ENCODE results near the gene CDK5.

Gene CDK5

DNA sequence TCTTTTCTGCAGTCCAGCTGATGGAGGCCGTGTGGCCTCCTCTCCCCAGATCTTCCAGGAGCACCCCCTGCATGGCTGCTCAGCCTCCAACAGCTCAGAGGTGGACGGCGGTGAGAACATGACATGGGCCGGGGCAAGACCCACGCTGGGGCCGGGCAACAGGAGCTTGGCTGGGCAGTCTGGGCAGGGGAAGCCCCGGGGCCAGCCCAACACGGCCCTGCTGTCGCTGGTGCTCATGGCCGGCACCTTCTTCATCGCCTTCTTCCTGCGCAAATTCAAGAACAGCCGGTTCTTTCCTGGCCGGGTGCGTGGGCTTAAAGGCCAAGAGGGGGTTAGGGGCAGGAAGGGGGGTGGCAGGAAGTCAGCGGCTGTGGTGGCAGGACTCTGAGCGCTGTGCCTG is 16.3 kb upstream of the CDK5 start:
- no peak for DNase-seq (ENCODE audit: low spot score)

DNA sequence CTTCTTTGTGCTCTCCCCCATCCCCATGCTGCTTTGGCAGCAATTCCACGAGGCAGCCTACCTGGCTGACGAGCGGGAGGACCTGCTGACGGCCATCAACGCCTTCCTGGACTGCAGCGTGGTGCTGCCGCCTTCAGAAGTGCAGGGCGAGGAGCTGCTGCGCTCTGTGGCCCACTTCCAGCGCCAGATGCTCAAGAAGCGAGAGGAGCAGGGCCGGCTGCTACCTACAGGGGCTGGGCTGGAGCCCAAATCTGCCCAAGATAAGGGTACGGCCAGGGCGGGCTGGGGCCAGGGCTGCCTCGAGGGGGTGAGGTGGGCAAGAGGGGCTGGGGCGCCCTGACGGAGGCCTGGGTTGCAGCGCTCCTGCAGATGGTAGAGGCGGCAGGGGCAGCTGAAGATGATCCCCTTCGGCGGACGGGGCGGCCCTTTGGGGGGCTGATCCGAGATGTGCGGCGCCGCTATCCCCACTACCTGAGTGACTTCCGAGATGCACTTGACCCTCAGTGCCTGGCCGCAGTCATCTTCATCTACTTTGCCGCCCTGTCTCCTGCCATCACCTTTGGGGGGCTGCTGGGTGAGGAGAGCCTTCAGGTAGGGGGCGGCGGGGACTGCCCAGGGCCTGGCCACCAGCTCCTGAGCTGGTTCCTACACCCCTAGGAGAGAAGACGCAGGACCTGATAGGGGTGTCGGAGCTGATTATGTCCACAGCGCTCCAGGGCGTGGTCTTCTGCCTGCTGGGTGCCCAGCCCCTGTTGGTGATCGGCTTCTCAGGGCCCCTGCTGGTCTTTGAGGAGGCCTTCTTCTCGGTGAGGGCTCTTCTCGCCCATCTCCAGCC is 13.6 kb upstream of the CDK5 start:
- DNase-seq (ENCODE audit: low spot score): no peak

DNA sequence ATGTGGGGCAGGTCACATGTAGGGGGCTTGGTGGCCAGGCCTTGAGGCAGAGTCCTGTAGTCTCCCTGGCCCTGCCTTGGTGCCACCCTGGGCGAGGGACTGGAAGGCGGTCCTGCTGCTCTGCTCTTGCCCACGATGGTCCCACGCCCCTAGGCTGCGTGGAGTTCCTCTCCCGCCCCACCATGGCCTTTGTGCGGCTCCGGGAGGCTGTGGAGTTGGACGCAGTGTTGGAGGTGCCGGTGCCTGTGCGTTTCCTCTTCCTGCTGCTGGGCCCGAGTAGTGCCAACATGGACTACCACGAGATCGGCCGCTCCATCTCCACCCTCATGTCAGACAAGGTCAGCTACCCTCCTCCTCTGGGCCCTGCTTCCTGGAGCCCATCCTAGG is 12.9 kb upstream of the CDK5 start:
- no peak for DNase-seq (ENCODE audit: low spot score)

DNA sequence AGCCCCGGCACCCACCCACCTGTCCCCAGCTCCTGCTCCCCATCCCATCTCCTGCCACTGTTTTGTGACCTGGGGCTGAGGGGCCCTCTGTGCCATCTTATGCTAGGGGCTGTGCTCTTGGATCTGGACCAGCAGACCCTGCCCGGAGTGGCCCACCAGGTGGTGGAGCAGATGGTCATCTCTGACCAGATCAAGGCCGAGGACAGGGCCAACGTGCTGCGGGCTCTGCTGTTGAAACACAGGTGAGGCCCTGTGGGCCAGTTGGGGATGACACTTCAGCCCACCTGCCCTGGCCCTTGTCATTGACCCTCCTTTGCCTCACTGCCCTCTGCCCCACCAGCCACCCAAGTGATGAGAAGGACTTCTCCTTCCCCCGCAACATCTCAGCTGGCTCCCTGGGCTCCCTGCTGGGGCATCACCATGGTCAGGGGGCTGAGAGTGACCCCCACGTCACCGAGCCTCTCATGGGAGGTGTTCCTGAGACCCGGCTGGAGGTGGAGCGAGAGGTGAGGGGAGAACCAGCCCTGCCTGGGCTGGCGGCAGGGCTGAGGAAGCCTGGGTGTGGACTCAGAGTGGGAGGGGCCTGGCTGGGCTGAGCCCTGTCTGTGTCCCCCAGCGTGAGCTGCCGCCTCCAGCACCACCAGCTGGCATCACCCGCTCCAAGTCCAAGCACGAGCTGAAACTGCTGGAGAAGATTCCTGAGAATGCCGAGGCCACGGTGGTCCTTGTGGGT is 12.3 kb upstream of the CDK5 start:
- no peak for DNase-seq (ENCODE audit: low spot score)

DNA sequence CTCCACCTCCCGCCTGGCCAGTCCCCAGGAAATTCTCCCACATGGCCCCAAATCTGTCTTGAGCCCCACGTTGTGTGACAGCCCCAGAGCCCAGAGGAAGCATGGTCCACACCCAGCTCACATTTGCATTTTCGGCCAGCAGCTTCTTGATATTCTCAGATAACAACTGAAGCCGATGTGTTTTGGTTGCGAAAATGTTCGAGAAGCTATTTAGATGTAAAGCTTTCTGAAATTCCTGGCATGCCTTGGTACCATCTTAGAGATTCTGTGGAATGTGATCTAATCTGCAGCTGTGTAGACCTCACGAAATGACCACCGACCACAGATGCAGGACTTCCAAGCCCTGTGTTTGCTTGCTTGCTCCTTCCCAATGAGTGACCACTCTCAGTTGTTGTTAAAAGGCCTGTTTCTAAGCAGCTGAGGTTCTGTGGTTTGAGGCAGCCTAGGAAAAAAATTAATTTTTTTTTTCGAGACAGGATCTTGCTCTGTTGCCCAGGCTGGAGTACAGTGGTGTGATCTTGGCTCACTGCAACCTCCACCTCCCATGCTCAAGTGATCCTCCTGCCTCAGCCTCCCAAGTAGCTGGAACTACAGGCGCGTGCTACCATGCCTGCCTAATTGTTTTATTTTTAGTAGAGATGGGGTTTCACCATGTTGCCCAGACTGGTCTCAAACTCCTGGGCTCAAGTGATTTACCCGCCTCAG is 10.5 kb upstream of the CDK5 start:
- DNase-seq (ENCODE audit: low spot score): no peak

DNA sequence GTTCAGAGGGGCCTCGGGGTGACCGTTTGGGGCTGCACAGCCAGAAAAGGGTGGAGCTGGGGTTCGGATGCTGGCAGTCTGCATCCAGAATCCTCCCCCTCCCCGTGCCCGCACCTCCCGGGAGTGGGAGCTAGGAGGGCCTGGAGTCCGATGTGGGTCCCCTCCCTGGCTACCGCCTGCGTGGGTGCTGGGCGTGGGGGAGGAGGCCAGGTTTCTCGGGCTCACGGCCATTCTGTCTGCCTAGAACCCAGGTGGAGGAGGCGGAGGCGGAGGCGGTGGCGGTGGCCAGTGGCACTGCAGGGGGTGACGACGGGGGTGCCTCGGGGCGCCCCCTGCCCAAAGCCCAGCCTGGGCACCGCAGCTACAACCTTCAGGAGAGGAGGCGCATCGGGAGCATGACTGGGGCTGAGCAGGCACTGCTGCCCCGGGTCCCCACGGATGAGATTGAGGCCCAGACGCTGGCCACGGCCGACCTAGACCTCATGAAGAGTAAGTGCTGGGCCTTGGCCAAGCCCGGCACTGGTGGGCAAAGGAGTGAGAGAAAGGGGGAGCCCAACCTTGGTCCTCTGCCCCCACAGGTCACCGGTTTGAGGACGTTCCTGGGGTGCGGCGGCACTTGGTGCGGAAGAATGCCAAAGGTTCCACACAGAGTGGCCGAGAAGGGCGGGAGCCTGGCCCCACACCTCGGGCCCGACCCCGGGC is 8.7 kb upstream of the CDK5 start:
- no peak for DNase-seq (ENCODE audit: low spot score)

DNA sequence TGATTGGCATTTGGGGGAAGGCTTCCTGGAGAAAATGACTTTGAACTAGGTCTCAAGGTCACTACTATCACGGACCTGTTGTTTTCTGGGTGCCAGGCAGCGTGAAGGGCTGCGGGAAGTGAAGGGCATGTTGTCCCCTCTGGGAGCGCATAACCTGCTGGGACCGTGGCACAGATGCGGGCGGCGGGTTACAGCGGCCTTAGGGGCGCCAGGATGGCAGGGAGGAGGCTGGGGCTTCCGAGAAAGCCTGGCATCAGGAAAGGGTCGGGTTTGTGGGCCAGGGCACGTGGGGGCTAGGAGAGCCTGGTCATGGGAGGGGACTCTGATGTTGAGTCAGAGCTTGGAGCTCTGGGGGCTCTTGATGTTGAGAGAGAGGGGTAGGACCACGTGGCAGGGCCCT is 7.8 kb upstream of the CDK5 start:
- no peak for DNase-seq (ENCODE audit: low spot score)

DNA sequence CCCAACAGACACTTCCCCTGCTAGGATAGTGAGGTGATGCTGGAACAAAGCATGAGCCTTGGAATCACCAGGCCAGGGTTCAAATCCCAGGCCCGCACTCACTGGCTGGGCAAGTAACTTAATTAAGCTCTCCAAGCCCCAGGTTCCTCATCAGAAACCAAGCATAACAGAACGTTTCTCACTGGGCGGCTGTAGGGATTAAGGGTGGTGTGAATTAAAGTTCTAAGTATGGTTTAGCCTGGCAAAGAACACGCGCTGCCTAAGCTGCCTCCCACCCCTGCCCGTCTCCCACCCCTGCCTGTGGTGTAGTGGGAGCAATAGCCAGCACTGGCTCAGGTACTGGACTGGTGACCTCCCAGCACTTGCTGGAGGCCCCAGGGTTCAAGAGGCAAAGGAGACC is 7.3 kb upstream of the CDK5 start:
- DNase-seq (ENCODE audit: low spot score): no peak

DNA sequence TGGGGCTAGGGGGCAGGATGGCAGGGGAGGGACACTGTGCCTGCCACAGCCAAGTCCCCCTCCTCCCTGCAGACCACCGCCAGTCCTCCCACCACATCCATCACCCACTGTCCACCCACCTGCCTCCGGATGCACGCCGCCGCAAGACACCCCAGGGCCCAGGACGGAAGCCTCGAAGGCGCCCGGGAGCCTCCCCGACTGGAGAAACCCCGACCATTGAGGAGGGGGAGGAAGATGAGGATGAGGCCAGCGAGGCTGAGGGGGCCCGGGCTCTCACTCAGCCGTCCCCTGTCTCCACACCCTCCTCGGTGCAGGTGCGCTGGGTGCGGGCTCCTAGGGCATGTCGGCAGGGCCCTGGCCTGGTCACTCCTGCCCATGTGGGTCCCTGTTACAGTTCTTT is 6.8 kb upstream of the CDK5 start:
- DNase-seq (ENCODE audit: low spot score): no peak

DNA sequence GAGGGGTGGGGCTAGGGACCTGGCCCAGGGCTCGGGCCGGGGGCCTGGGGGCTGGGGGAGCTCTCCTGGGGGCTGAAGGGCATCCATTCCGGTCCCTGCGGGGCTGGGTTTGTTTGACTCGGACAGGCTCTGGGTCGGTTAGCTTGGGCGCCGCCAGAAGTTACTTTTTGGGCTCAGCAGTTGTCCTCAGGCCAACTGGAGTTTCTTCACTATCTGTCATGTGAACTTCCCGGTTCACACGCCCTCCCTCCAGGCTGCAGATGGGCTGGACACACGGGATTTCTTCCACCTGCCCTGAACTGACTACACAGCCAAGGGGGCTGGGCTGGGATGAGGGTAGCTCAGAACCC is 5.5 kb upstream of the CDK5 start:
- DNase-seq (ENCODE audit: low spot score): no peak

DNA sequence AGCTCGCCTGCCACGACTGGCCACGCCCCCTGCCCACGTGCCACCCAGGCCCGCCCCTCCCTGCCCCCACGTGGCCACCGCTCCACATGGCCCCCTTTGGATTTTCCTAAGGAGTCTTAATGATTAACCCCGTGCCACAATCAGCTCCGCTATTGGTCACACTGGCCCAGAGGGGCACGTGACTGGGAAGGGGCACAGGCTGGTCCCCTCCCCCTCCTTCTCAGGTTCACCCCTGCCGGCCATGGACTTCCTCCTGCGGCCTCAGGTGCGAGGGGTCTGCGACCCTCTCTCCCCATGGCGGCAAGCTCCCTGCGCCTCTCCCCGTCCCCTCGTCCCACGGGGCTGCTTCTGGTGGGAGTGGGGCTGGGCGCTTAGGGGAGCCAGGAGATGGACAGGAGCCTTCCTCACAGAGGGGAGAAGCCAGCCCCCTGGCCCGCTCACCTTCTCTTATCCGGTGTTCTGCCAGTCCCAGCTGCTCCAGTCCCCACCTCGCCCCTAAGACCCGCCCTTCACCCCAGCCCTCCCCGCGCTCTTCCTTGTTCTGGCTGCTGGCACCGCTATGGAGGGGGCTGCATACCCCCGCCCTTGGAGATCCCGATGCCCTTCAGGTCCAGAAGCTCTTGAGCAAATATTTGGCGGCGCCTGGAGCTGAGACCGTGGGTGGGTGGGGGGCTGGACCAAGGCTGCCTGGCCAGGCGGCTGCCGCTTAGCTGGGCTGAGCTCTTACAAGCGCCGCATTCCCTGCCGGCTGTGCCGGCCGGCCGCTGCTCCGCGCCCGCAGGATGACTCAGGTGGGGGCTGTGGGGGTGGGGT is 4.9 kb upstream of the CDK5 start:
- DNase-seq (ENCODE audit: low spot score): no peak

DNA sequence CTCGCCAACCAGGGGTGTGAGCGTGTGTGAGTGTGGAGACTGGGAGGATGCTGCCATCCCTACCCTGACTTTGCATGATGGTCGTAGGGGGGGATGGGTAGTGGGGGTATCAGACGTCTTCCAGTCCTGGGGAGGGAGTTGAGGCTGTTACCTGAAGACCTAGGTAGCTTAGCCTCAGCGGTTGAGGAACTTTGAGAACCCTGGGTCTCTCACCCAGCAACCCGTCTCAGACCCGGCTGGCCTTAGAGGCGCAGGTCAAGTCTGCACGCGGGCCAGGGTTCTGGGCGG is 4.4 kb upstream of the CDK5 start:
- DNase-seq (ENCODE audit: low spot score): no peak

DNA sequence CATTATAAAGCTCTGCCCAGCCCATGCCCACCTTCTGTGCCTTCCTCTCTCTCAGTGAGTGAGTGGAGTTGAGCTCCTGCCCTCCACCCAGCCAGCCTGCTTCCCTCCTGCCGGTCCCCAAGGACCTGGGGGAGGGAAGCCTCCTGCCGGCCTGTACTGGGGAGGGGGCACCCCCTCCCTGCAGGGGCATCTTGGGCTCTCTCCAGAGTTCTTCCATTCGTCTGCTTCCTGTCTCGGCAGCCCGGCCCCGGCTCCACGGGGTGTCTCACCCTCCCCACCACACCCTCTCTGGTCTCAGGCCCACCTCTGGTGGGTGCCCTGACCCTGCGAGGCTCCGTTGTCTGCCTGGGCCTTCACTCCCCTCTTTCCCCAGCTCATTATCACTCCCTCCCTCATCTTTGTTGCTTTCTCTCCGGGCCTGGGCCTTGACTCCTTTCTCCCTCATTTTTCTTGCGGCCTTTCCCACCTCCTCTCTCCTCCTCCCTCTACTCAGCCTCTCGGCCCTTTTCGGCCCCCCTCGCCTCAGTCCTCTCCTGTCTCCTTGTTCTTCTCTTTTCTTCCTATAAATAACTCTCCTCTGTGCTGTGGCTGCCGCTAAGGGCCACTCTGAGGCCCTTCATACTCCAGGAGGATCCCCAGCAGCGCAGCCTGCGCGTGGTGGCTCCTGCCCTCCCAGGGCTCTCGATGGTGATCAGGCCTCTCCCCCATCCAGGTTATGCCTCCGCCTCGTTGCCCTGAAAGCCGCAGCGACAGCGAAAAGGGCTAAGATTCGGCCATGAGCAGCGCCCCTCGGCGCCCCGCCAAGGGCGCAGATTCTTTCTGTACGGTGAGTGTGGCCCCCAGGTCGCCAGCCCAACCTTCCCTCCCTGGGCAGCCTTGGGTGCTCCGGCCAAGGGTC is 3.8 kb upstream of the CDK5 start:
- DNase-seq (ENCODE audit: low spot score): no peak

DNA sequence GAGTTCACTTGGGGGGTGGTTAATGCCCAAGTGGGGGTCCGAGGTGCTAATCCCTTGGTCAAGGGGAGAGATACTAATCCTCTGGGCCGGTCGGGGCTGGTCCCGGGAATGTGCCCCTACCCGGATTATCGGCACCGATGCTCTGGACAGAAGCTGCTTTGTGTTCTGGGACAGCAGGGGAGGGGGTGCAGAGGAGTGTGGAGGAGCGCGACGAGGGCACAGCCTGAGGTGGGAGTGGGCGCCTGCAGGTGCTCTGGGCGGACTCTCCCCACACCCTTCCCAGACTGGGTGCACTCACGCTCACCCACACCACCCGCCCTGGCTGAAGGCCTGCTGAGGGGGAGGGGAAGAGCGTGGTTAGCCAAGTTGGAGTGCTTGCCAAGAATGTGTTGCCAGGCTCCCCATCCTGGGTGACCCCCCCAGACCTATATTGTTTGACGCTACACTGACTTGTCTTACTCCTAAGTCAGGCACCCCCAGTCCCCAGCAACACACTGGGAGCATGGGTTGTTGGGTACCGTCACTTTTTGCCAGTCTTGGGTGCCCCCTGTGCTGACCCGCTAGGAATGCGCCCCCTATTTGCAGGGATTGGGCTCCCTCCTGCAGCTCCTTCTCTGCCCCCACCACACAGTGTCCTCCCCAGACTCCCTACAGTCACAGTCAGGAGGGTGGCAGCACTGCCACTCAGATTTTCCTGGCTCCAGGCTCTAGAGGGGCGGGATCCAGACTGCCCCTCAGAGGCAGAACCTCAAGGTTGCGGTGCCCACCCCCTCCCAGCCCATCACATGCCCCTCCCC is 2.9 kb upstream of the CDK5 start:
- DNase-seq (ENCODE audit: low spot score): peak; percentile 63

DNA sequence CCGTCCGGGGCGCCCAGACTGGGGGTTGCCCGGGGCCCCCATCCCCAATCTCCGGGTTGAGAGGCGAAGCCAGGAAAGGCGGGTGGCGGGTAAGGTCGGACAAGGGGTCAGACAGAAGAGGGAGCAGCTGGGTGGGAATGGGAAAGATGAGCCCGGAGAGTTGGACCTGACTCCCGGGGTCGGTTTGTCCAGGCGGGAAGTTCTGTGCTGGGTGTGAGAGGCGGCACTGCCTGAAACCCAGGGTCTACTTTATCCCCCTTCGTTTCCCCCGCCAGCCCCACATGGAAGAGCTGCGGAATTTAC is 2.4 kb upstream of the CDK5 start:
- no peak for DNase-seq (ENCODE audit: low spot score)

DNA sequence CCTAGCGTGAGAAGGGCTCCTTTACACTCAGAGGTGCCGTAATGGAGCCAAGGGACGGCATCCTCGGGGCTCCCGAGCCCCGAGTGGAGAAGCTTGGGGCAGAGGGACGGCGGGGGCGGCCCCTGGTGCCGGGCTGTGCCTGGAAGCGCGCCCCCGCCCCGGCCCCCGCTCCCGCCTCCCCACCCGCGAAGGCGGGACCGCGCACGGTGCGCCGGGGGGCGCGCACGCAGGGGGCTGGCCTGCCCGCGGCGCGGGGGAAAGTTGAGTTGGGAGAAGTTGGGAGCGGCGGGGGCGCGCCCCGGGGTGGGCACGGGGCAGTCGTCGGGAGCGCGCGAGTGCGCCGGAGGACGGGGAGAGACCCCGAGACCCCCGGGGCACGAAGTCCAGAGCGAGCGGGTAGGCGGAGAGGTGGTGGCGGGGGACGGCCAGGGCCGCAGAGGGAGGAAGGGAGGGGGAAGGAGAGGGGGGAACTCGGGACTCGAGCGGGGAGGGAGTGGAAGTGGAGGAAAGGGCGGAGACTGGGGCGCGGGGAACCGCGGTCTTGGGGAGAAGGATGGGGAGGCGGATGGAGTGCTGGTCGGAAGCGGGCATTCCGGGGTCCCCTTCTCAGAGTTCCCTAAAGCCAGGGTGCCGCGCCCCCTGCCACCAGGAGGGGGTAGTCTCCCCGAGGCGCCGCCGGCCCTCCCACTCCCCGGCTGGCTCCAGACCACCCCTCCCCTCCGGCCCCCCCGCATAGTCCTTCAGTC is 1.8 kb upstream of the CDK5 start, which contains the start of gene SLC4A2:
Gene SLC4A2, plus strand, starts transcription at position 223 of the 746 bp plus-strand sequence. CDS start 2,399 bp downstream, outside the sequence.
- DNase-seq (ENCODE audit: low spot score): peak; percentile 92

DNA sequence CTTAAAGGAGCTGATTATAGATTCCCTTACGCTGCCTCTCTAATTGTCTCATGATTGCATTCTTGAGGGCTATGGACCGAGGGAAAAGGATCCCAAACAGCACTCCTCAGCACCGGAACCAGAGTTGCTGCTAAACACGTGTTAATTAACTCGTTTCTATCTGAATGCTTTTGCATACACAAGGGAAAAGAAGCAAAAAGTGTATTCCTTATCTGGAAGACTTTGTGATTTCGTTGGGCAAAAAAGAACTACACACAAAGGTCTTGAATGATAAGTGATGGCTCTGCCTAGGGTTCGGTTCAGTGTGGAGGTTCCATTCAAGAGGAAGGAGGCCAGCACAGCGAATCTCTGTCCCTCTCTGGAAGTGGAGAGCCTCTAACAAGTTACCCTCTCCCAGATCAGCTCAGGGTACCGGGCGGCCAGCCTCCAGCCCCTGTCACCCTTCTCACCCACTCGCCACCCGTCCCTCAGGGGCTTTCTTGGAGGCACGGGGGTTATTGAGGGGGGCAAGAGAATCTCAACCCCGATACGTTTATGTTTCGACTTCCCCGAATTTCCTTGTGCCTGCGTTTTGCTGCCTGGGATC is 1.2 kb upstream of the CDK5 start:
- peak; percentile 48 for DNase-seq (ENCODE audit: low spot score)

DNA sequence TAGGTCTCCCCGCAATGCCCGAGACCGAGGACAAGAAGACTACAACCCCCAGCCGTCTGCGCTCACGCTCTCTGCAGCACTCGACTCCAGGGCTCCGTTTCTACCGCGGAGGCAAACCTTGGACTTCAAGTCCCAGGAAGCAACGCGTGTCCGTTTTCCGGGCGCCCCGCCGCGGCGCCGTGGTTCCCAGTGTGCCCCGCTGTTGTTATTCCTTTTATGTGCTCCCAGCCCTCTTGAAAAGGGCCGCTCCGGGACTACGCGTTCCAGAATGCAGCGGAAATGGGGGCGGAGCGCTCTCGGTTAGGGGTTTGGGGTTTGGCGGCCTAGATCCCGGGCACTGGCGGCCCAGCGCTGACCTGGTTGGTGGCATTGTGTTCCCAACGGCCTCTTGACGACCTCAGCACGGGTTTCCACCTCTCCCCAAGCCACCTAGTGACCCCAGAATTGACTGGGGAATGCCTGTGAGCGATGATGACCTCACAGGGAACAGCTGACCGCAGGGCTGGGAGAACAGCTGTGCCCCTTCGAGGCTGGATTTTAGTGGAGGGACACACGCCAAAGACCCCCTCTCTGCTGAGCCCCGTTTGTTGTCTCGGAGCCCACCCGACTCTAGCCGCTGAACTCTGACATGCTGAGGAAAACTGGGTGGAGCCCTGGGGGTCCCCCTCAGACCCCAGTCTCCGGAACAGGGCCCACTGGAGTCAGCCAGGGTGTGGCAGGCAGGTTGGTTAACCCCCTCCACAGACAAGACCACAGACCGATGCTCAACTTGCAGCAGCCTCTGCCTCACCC is 488 bp upstream of the CDK5 start:
- peak; percentile 100 for DNase-seq (ENCODE audit: low spot score)

Data from putamen (tissue), 1 donor.